ENCODE data around the gene AIF1.

Gene AIF1

DNA sequence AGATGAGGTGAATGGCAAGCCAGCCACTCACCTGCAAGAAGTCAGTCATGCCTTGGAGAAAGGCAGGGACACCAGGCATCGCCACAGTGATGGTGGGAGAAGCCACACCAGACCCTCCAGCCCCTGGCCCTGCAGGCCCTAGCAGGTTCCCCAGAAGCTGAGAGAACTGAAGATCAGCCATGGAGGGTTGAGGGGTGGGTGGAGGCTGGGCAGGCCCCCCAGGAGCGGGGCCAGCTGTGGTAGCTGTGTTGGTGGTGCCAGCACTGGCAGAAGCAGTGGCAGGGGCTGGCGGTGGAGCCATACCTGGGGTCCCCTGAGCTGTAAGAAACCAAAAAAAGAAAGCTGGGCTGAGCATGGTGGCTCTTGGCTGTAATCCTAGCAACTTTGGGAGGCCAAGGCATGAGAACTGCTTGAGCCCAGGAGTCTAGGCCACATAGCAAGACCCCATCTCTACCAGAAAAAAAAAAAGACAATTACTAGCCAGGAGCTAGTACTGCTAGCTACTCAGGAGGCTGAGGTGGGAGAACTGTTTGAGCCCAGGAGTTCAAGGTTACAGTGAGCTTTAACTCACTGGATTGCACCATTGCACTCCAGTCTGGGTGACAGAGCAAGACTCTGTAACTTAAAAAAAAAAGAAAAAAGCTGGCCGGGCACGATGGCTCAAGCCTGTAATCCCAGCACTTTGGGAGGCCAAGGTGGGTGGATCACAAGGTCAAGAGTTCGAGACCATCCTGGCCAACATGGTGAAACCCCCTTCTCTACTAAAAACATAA lies 27.9 kb downstream of the AIF1 start:
- Histone ChIP-seq H3K27me3 (ENCODE audit: control insufficient read depth, insufficient read depth, low read length) (no peaks in the 10 kb centered on the region), H3K36me3 (ENCODE audit: control insufficient read depth, insufficient read depth, low read length) (peaks cover 42% of the 10 kb centered on the region), H3K9me3 (ENCODE audit: control insufficient read depth, low read length) (no peaks in the 10 kb centered on the region), H3K4me1 (ENCODE audit: control insufficient read depth, insufficient read depth, low read length) (no peaks in the 10 kb centered on the region), H3K4me3 (ENCODE audit: low read length) (no peak overlapping the region), H3K9ac (ENCODE audit: low read length) (no peak overlapping the region)

DNA sequence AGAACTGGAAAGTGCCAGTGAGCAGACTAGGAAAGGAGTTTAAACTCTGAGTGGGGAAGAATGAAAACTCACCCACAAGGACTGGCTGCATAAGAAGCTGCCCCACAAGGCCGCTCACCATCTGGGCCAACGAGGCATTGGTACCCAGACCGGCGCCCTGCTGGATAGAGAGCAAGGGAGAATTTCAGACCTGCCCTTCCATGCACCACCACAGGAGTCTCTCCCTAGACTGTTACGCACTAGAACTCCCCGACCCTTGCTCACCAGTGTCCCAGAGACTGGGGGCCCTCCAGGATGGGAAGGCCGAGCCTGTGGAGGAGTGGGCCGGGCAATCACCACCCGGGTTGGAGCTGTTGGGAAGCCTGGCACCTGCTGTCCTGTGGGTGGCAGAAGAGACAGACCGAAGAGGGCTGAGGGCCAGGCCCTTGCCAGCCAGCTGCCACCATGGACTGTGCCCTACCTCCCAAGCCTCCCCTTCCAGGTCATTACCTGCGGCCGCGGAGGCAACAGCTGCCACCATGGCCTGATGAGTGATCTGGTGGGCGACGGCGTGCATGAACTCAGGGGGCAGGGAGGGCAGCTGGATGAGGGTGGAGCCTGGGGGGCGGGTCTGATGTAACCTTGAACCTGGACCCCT lies 28.9 kb downstream of the AIF1 start:
- H3K9ac ChIP-seq (ENCODE audit: low read length) = no peak overlapping the region
- no peaks in the 10 kb centered on the region for H3K9me3 ChIP-seq (ENCODE audit: control insufficient read depth, low read length)
- no peaks in the 10 kb centered on the region for H3K27me3 ChIP-seq (ENCODE audit: control insufficient read depth, insufficient read depth, low read length)
- peaks cover 49% of the 10 kb centered on the region for H3K36me3 ChIP-seq (ENCODE audit: control insufficient read depth, insufficient read depth, low read length)
- H3K4me3 ChIP-seq (ENCODE audit: low read length) = no peak overlapping the region
- H3K4me1 ChIP-seq (ENCODE audit: control insufficient read depth, insufficient read depth, low read length) = no peaks in the 10 kb centered on the region

DNA sequence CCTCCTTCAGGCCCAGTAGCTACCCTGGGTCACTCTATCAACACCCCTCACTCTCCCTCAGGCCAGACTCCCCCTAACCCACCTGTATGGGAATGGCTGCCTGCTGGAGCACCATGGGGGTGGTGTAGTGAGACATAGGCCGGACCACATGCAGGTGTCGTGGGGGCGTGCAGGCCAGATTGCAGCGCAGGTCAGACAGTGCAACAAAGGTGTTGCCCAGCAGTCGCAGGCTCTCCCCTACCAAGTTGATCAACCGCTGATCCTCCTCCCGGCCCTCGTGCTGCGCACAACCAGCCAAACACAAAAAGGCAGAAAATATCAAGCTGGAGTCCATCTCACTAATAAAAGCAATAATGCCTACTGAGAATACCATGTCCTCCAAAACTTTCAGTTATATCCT lies 30.3 kb downstream of the AIF1 start:
- Histone ChIP-seq H3K9ac (ENCODE audit: low read length) (no peak overlapping the region), H3K9me3 (ENCODE audit: control insufficient read depth, low read length) (no peaks in the 10 kb centered on the region), H3K4me1 (ENCODE audit: control insufficient read depth, insufficient read depth, low read length) (no peaks in the 10 kb centered on the region), H3K27me3 (ENCODE audit: control insufficient read depth, insufficient read depth, low read length) (no peaks in the 10 kb centered on the region), H3K4me3 (ENCODE audit: low read length) (no peak overlapping the region), H3K36me3 (ENCODE audit: control insufficient read depth, insufficient read depth, low read length) (peaks cover 41% of the 10 kb centered on the region)

- Histone ChIP-seq H3K36me3 (ENCODE audit: control insufficient read depth, insufficient read depth, low read length) (peaks cover 16% of the 10 kb centered on the region), H3K9ac (ENCODE audit: low read length) (peak overlapping the region; percentile 92), H3K4me1 (ENCODE audit: control insufficient read depth, insufficient read depth, low read length) (peaks cover 9% of the 10 kb centered on the region), H3K27me3 (ENCODE audit: control insufficient read depth, insufficient read depth, low read length) (no peaks in the 10 kb centered on the region), H3K4me3 (ENCODE audit: low read length) (peak overlapping the region; percentile 80), H3K9me3 (ENCODE audit: control insufficient read depth, low read length) (no peaks in the 10 kb centered on the region)
Observed at GRCh38 chr6:31651602-31652191, 36.7 kb downstream of the AIF1 start.

- peak overlapping the region; percentile 92 for H3K9ac ChIP-seq (ENCODE audit: low read length)
Observed at GRCh38 chr6:31652925-31653724, 38.1 kb downstream of the AIF1 start.

GRCh38 chr6:31654574-31655348 lies 39.7 kb downstream of the AIF1 start:
- Histone ChIP-seq H3K9ac (ENCODE audit: low read length) (no peak overlapping the region), H3K36me3 (ENCODE audit: control insufficient read depth, insufficient read depth, low read length) (peaks cover 5% of the 10 kb centered on the region), H3K4me3 (ENCODE audit: low read length) (no peak overlapping the region), H3K27me3 (ENCODE audit: control insufficient read depth, insufficient read depth, low read length) (no peaks in the 10 kb centered on the region), H3K4me1 (ENCODE audit: control insufficient read depth, insufficient read depth, low read length) (peaks cover 29% of the 10 kb centered on the region), H3K9me3 (ENCODE audit: control insufficient read depth, low read length) (no peaks in the 10 kb centered on the region)

More at GRCh38 chr6:31652925-31653724, 38.1 kb downstream of the AIF1 start:
- Histone ChIP-seq H3K4me1 (ENCODE audit: control insufficient read depth, insufficient read depth, low read length) (peaks cover 13% of the 10 kb centered on the region), H3K27me3 (ENCODE audit: control insufficient read depth, insufficient read depth, low read length) (no peaks in the 10 kb centered on the region), H3K9me3 (ENCODE audit: control insufficient read depth, low read length) (no peaks in the 10 kb centered on the region), H3K36me3 (ENCODE audit: control insufficient read depth, insufficient read depth, low read length) (peaks cover 16% of the 10 kb centered on the region), H3K4me3 (ENCODE audit: low read length) (peak overlapping the region; percentile 80)

DNA sequence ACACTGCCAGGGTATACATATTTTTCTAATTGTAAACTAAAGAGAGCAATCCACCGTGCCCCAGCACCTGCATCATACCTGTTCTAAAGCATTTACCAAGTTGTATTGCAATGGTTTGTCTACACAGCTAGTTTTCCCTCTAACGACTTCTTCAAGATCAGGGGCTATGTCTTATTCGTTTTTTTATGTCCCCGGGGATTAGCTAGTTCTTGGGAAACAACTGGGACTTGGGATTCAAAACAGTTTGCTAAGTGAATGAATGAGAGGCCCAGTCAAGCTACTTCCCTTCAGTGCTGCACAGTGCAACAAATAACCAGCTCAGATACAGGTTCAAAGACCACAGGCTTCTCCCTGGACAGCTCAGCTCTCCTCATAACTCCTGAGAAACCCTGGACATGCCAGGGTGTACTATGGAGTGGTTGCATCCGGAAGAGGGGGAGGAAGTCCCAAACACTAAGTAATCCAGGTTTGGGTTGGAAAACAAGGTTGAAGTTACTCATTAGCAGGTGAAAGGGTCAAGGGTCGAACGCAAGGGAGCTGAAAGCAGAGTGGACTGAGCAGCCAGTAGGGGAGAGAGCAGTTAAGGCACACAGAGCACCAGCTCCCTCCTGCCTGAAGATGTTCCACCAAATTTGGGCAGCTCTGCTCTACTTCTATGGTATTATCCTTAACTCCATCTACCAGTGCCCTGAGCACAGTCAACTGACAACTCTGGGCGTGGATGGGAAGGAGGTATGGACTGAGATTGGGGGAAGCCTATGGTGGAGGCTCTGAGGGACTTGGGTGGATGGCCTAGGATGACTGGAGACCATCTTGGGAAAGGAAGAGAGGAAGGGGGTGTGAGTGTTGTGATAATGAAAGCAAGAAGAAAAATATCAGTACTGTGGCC lies 40.6 kb downstream of the AIF1 start, which contains the start of gene APOM:
TSS of gene APOM (plus strand) at position 546 of the 889 bp plus-strand sequence. CDS start at position 619, 73 bp downstream.
- H3K36me3 ChIP-seq (ENCODE audit: control insufficient read depth, insufficient read depth, low read length) = peaks cover 5% of the 10 kb centered on the region
- H3K9ac ChIP-seq (ENCODE audit: low read length) = no peak within 1 kb of the TSS
- H3K27me3 ChIP-seq (ENCODE audit: control insufficient read depth, insufficient read depth, low read length) = no peaks in the 10 kb centered on the region
- no peaks in the 10 kb centered on the region for H3K9me3 ChIP-seq (ENCODE audit: control insufficient read depth, low read length)
- peaks cover 29% of the 10 kb centered on the region for H3K4me1 ChIP-seq (ENCODE audit: control insufficient read depth, insufficient read depth, low read length)
- no peak within 1 kb of the TSS for H3K4me3 ChIP-seq (ENCODE audit: low read length)

DNA sequence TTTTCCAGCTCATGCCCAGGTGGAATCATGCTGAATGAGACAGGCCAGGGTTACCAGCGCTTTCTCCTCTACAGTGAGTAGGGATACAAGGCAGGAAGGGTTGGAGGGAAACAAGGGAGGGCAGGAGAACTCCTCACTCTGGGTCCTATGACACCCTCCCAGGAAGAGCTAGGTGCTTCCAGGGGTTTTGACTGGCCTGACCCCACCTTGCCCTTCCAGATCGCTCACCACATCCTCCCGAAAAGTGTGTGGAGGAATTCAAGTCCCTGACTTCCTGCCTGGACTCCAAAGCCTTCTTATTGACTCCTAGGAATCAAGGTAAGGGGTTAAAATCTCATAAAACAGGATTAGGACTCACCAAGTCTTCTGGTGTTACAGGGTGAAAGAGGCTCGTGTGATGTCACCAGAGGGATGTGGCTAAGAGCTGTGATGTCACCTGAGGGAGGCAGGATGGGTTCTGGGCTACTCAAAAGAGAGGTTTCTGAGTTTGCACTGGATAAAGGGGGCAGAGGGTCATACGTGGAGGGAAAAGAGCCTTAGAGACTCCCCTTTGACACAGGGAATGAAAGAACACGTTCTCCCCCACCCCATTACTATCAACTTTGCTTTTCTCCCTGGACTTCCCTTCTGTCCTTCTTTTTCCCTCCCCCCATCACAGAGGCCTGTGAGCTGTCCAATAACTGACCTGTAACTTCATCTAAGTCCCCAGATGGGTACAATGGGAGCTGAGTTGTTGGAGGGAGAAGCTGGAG lies 42.5 kb downstream of the AIF1 start:
- H3K9ac ChIP-seq (ENCODE audit: low read length) = no peak overlapping the region

DNA sequence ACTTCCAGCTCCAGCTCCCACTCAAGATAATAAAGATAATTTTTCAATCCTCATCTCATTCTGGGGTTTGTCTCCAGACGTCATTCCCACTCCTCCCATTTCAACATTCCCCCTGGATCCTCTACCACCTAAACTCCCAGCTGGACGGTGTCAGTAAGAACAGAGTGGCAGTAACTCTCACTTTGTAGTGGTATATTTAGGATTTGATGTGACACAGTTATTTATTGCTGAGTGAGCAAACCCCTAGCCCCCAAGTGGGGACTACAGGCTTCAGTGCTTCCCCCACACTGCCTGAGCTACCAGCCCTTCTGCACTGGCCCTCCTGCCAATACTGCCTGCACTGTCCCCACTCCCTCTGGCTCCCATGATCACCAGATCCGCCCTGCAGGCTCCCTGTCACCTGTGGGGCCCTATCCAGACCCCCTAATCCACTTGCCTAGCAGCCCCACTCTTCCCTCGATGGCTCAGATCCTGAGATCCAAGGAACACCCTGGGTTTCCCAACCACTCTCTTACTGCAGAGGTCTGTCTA lies 43.2 kb downstream of the AIF1 start:
- peaks cover 5% of the 10 kb centered on the region for H3K36me3 ChIP-seq (ENCODE audit: control insufficient read depth, insufficient read depth, low read length)
- no peak overlapping the region for H3K9ac ChIP-seq (ENCODE audit: low read length)
- peaks cover 26% of the 10 kb centered on the region for H3K4me1 ChIP-seq (ENCODE audit: control insufficient read depth, insufficient read depth, low read length)
- no peaks in the 10 kb centered on the region for H3K9me3 ChIP-seq (ENCODE audit: control insufficient read depth, low read length)
- no peaks in the 10 kb centered on the region for H3K27me3 ChIP-seq (ENCODE audit: control insufficient read depth, insufficient read depth, low read length)
- H3K4me3 ChIP-seq (ENCODE audit: low read length) = no peak overlapping the region

More for the DNA sequence above, 42.5 kb downstream of the AIF1 start:
- peaks cover 5% of the 10 kb centered on the region for H3K36me3 ChIP-seq (ENCODE audit: control insufficient read depth, insufficient read depth, low read length)
- H3K9me3 ChIP-seq (ENCODE audit: control insufficient read depth, low read length) = no peaks in the 10 kb centered on the region
- peaks cover 25% of the 10 kb centered on the region for H3K4me1 ChIP-seq (ENCODE audit: control insufficient read depth, insufficient read depth, low read length)
- no peak overlapping the region for H3K4me3 ChIP-seq (ENCODE audit: low read length)
- H3K27me3 ChIP-seq (ENCODE audit: control insufficient read depth, insufficient read depth, low read length) = no peaks in the 10 kb centered on the region

Data from mucosa of stomach (tissue), 1 donor.